Measurements from ENCODE around the gene KRTAP2-2. TPM values are rescaled to one million over a fixed set of nuclear protein-coding genes. Genes with fewer than 3 reads are reported as not detected.
"Not testable (repeated sequence)": the region's sequence is repeated elsewhere in the genome, so short reads cannot be mapped to it uniquely, and the experiment has no call there.

Gene KRTAP2-2
- total RNA-seq, 1 donor from 2014 or later: not detected

- H3K27ac Mint-ChIP-seq (ENCODE audit: unreplicated experiment): no peak within 1 kb of the TSS
- no peak within 1 kb of the TSS for H3K4me3 Mint-ChIP-seq (ENCODE audit: unreplicated experiment)
- no peaks in the 10 kb centered on the region for H3K27me3 Mint-ChIP-seq (ENCODE audit: unreplicated experiment)
- peaks cover 5% of the 10 kb centered on the region for H3K36me3 Mint-ChIP-seq (ENCODE audit: unreplicated experiment)
- peaks cover 2% of the 10 kb centered on the region for H3K9me3 Mint-ChIP-seq (ENCODE audit: unreplicated experiment)
- H3K4me1 Mint-ChIP-seq (ENCODE audit: low read depth, unreplicated experiment): peaks cover 5% of the 10 kb centered on the region
- TF ChIP-seq CTCF (IDR thresholded peaks at IDR 0.05; ENCODE audit: partially characterized antibody, unreplicated experiment): no peak
- DNase-seq: no peak
Measured at GRCh38 chr17:41065829-41066624, 11.0 kb upstream of the KRTAP2-2 start, which contains the start of gene KRTAP2-4. KRTAP2-4 (minus strand) TSS chr17:41065879; CDS start chr17:41065845, 34 bp downstream.

DNA sequence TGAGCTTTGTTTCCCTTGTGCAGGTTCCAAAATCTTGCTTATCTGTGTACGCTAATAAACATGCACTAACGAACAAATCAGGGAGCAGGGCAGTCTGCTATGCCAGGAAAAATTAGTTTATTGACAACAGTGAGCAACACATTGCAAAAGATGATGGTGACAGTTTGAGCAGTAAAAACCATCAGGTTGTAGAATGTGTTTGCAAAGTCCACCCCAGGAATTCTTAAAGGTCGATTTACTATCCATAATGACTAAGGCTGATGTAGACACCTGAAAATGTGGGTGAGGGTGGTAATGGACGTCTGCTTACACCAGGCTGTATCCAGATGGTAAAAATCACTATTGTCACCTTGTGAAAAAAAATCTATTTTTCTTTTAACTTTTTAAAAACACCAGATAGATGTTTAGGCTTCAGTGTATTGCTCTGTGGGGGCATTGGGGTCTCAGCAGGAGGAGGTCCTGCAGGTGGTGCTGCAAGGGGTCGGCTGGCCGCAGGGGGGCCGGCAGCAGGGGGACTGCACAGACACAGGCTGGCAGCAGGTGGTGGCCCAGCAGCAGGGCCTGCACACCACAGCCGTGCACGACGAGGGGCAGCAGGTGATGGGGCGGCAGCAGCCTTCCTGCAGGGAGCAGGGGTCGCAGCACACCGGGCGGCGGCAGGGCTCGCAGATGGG is 10.1 kb upstream of the KRTAP2-2 start:
- H3K27me3 Mint-ChIP-seq (ENCODE audit: unreplicated experiment); H3K9me3 Mint-ChIP-seq (ENCODE audit: unreplicated experiment); DNase-seq; H3K4me1 Mint-ChIP-seq (ENCODE audit: low read depth, unreplicated experiment); H3K4me3 Mint-ChIP-seq (ENCODE audit: unreplicated experiment); H3K36me3 Mint-ChIP-seq (ENCODE audit: unreplicated experiment); H3K27ac Mint-ChIP-seq (ENCODE audit: unreplicated experiment): not testable (repeated sequence)

- peaks cover 5% of the 10 kb centered on the region for H3K36me3 Mint-ChIP-seq (ENCODE audit: unreplicated experiment)
- DNase-seq: no peak
- H3K9me3 Mint-ChIP-seq (ENCODE audit: unreplicated experiment): peaks cover 2% of the 10 kb centered on the region
- H3K27ac Mint-ChIP-seq (ENCODE audit: unreplicated experiment): no peak overlapping the region
- no peak overlapping the region for H3K4me3 Mint-ChIP-seq (ENCODE audit: unreplicated experiment)
- H3K4me1 Mint-ChIP-seq (ENCODE audit: low read depth, unreplicated experiment): no peaks in the 10 kb centered on the region
- H3K27me3 Mint-ChIP-seq (ENCODE audit: unreplicated experiment): no peaks in the 10 kb centered on the region
- TF ChIP-seq CTCF (IDR thresholded peaks at IDR 0.05; ENCODE audit: partially characterized antibody, unreplicated experiment): no peak
Measured at GRCh38 chr17:41064301-41064700, 9.3 kb upstream of the KRTAP2-2 start.

- Mint-ChIP-seq H3K9me3 (ENCODE audit: unreplicated experiment) (peaks cover 2% of the 10 kb centered on the region), H3K27ac (ENCODE audit: unreplicated experiment) (no peak overlapping the region), H3K4me1 (ENCODE audit: low read depth, unreplicated experiment) (no peaks in the 10 kb centered on the region), H3K4me3 (ENCODE audit: unreplicated experiment) (no peak overlapping the region), H3K36me3 (ENCODE audit: unreplicated experiment) (peaks cover 5% of the 10 kb centered on the region), H3K27me3 (ENCODE audit: unreplicated experiment) (no peaks in the 10 kb centered on the region)
- DNase-seq: no peak
- no peak for TF ChIP-seq CTCF (IDR thresholded peaks at IDR 0.05; ENCODE audit: partially characterized antibody, unreplicated experiment)
Measured at GRCh38 chr17:41063449-41063848, 8.4 kb upstream of the KRTAP2-2 start.

DNA sequence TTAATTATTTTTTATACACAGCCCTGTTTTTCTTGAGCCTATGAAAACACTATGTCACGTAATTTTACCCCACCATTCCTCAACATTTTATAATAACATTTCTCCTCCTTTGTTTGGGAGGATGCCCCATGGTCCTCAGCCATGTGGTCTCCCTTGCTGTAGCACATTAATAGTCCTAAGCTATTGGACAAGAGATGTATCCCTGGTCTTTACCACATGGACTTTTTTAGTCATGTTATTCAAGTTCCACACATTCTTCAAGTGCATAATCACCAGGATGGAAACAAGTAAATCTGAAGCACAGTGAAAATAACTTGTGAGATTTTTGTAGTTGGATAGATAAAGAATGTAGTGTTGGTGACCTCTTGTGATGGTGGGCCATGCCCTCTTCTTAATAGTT is 6.9 kb upstream of the KRTAP2-2 start:
- Mint-ChIP-seq H3K9me3 (ENCODE audit: unreplicated experiment) (peaks cover 2% of the 10 kb centered on the region), H3K27ac (ENCODE audit: unreplicated experiment) (no peak overlapping the region), H3K27me3 (ENCODE audit: unreplicated experiment) (no peaks in the 10 kb centered on the region), H3K36me3 (ENCODE audit: unreplicated experiment) (peaks cover 9% of the 10 kb centered on the region), H3K4me3 (ENCODE audit: unreplicated experiment) (no peak overlapping the region), H3K4me1 (ENCODE audit: low read depth, unreplicated experiment) (no peaks in the 10 kb centered on the region)
- no peak for DNase-seq
- no peak for TF ChIP-seq CTCF (IDR thresholded peaks at IDR 0.05; ENCODE audit: partially characterized antibody, unreplicated experiment)

Data from glutamatergic neuron (in vitro differentiated cells).